Kidney tubule cell (primary cell): ENCODE measurements around the gene SH3RF1.
A peak's percentile ranks its signal among the peaks of the same experiment; 100 is the strongest.

Experiments
- DNase-seq: peaks from one replicate; pipeline ENCODE4 v3.0.0-alpha.2; 2018; ENCODE audit warnings: low spot score

SH3RF1 gene

GRCh38 chr4:169251291-169252235 lies 19.2 kb downstream of the SH3RF1 start:
- DNase-seq: peak; percentile 89

DNA sequence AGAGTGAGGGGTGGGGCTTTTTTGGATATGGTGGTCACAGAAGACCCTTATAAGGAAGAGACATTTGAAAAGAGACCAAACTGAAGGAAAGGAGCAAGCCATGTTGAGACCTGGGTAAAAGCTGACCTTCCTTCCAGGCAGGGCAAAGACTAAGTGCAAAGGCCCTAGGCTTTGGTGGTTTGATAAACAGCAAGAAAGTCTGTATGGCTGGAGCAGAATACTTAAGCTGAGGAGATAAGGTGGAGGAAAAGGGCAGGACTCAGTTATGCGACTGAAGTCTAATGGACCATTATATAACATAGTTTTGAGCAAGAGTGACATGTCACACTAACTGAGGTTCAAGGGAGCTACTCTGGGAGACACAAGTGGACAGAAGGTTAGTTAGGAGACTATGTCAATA lies 20.0 kb downstream of the SH3RF1 start:
- no peak for DNase-seq

DNA sequence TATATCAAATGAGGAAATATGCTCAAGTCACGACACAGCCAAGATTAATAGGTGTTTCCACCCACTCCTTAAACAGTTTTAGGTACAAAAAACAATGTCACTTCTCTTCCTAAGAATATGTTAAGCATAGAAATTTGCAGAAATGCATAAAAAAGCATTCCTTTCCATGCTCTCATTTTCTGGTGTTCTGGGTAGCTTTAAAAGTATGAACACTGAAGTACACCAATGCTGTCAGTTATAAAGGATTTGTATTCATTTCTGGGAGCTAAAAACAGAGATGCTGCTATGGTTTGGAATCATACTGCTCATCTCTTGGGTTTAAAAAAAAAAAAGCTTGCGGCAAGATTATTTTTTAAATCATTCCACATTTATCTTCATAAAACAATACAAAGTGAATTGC lies 20.8 kb downstream of the SH3RF1 start:
- DNase-seq: no peak

DNA sequence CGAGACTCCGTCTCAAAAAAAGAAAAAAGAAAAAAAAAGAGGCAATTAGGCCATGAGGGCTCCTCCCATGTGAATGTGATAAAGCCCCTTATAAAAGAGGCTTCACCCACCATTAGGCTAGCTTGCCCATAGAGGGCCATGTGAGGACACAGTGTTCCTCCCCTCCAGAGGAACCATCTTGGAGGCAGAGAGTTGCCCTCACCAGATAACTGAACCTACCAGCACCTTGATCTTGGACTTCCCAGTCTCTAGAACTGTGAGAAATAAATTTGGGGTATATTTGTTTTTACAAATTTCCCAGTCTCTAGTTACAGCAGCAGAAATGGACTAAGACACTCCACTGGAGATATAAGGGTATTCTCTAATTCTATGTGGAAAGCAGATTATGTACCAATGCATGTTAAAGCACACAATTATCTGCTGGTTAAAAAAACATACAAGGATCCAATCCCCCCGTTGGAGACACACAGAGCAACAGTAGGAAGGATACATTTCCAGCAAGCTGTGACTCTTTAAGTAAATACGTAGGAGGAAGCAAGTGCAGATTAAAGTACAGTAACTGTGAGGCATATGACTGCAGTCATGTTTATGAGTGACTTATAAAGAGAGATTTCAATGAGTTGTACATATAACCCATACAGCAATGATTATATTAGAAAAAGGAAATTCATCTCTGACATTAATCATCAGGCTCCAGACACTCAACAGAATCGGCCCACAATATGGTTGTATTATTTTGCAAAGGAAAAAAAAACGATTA lies 21.4 kb downstream of the SH3RF1 start:
- DNase-seq: peak; percentile 96

GRCh38 chr4:169248645-169249044 lies 22.1 kb downstream of the SH3RF1 start:
- no peak for DNase-seq

DNA sequence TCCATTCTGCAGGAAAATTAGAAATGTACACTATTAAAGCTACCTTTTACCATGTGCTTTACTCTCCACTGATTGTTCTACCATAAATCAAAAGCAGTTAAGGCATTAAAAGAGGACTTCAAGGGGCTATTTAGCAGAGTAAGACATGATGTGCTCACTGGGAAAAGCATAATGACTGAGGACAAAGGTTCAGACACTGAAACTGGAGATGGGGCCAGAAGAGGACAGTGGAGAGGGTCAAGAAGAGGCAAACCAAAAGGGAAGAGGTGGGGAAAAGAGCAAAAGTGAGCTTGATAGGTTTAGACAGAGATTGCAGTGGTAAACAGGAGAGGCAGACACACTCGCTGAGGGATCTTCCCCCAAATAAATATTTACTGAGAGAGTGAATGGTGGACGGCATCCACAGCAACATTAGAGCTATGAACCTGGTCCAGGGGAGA lies 23.8 kb downstream of the SH3RF1 start:
- no peak for DNase-seq

DNA sequence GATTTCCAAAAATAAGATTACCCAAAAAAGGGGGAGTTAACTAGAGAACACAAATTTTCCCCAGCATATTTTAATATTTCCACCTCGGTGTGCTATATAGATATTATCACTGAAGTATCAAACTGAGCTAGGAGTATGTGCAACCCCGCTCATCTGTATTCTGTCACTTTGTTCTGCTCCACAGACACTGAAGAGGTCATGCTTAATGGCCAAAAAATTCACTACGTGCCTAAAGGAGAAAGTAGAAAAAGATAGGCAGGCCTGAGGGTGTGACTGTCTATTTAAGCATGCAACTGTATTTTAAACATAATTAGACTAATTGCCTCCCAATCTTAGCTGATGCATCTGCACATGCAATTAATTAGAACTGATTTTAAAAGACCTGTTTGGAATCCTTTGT lies 24.5 kb downstream of the SH3RF1 start:
- DNase-seq: peak; percentile 40

DNA sequence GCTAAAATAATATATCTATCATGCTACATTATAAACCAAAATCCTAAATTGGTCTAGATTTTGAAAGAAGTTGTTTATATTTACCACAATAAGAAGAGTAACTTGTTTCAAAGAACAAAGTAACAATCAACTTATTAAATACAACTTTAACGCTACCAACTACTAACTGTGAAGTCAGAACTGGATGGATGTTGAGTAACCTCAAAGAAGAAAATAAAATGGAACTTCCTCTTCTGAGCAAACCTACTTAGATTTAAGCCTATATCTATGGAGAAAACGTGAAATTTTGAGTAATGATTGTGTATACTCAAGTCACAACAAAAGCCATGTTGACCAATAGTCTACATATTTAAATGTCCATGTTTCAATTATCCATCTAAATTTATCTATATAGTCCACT lies 25.7 kb downstream of the SH3RF1 start:
- no peak for DNase-seq

- no peak for DNase-seq
These were observed 26.7 kb downstream of the SH3RF1 start for GRCh38 chr4:169243825-169244609.

DNA sequence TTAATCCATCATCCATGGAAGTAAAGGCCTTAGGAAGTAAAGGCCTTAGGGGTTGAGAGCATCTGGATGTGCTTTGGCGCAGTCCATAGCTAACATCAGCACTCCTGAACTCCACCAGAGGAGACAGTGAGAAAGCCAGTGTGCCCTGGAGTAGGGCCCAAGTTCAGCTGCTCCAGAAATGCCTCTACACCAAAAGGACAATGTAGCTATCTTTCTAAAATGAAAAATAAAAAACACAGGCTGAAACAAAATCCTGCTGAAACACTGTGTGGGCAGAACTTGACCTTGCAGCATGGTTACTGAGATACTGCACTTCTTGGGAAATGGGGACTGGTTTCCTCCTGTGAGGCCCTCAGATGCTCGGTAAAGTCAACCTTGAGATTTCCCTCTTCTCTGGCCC lies 29.3 kb downstream of the SH3RF1 start:
- DNase-seq: no peak

DNA sequence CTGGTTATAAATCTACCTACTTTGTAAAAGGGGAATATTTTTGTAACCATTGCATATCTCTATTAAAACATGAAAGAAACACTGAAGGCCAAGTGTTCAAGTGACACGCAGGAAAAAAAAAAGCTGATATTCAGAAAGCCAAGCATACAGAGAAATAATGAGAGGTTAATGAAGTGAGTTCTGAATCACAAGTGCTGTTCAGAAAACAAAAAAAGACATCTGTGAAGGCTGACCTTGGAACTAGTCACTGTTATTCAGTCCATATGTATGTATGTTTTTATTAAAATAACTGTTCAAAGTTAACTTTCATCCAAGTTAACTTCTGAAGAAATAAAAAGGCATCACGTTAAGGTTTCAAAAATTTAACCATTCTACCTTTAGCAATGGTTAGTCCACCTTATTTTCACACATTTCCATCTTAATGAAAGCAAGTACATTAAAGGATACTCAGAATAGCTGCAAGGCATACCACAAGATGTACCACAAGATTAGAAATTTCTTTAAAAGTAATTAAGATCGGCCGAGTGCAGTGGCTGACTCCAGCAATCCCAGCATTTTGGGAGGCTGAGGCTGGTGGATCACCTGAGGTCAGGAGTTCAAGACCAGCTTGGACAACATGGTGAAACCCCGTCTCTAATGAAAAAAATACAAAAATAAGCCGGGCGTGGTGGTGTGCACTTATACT lies 31.4 kb downstream of the SH3RF1 start:
- no peak for DNase-seq

GRCh38 chr4:169238445-169238844 lies 32.3 kb downstream of the SH3RF1 start:
- peak; percentile 42 for DNase-seq

GRCh38 chr4:169236873-169237626 lies 33.7 kb downstream of the SH3RF1 start:
- DNase-seq: no peak

DNA sequence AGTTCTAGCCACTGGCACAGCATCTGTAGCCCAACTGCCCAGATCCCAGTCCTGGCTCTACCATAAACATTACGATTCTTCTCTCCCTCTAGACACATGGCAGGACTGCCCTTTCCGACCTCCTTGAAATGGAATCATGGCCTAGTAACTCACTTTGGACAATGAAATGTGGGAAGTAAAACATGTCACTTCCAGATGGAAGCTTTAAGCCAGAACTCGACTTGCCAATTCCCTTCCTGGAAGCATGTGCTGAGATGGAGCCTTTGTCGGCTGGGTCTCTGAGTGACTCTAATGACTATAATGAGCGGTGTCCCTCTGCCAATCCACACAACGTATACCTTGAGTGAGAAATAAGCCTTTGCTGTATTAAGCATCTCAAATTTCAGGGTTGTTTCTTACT lies 34.7 kb downstream of the SH3RF1 start:
- DNase-seq: no peak

GRCh38 chr4:169234137-169234855 lies 36.5 kb downstream of the SH3RF1 start:
- DNase-seq: peak; percentile 42

DNA sequence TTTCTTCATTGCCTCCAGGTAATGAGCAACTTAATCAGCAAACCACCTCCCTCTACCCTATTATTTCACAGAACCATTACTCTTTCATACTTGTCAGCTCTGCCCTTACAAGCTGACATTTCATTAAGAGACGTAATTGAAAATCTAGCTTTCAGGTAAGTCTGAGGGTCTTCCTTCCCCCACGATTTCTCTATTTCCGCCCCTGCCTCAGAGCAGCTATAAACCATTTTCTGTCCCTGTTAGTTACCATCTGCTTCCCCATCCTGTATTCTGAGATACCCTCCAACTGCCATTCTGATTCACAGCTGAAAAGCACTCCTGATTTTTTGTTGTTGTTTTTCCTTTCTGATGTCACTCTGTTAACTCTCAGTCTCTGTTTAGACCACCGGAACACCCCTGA lies 37.1 kb downstream of the SH3RF1 start:
- no peak for DNase-seq

DNA sequence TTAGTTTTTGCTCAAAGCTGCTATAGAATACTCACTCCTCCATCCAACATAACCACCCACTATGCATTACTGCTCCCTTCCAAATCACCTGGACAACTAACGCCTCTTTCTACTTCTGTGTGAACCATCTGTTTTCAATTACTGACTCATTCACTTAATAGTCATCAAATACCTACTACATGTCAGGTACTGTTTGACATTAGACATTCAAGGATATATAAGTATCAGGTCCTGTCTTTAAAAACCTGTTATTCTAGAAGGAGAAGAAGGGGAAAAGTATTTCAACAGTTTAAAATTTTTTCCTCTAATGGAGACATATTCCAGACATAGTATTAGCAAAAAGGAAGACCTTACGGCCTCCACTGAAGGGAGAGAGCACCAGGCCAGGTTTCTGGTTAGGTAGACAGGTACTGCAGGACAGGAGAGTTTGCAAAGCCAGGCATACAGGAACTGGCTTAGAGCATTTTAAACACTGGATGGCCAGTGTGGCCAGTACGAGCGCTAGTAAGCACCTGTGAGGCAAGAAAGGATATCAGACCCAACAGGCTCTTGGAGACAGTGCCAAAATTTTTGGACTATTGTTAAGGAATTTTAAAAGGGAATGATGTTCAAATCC lies 39.0 kb downstream of the SH3RF1 start:
- peak; percentile 61 for DNase-seq

DNA sequence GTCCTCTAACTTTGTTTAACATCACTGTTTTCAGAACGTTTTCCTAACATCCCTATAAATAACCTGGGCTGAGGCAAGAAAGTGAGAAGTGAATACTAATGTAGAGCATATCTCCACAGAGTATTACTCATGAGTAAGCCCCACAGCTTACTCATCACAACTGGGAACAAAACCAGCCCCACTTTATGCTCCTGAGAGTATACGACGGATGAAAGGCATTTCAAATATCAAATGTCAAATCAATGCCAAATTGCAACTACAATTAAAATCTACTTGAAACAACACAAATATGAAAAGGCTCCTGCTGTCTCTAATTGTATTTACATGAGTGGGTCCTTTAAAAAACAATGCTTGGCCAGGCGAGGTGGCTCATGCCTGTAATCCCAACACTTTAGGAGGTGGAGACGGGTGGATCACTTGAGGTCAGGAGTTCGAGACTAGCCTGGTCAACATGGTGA lies 41.2 kb downstream of the SH3RF1 start:
- peak; percentile 91 for DNase-seq

DNA sequence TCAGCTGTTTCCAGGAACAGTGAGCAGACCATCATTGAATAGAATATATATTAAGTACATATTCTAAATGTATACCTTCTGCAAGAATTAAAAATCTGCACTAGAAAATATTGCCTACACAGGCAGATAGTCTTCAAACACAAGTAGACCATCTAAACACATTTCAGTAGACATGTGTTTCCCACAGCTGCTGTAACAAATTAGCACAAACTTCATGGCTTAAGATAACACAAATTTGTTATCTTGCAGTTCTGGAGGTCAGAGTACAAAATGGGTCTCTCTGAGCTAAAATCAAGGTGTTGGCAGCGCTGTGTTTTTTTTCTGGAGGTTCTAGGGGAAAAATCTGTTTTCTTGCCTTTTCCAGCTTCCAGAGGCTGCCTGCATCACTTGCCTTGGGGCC lies 42.7 kb downstream of the SH3RF1 start:
- DNase-seq: no peak

DNA sequence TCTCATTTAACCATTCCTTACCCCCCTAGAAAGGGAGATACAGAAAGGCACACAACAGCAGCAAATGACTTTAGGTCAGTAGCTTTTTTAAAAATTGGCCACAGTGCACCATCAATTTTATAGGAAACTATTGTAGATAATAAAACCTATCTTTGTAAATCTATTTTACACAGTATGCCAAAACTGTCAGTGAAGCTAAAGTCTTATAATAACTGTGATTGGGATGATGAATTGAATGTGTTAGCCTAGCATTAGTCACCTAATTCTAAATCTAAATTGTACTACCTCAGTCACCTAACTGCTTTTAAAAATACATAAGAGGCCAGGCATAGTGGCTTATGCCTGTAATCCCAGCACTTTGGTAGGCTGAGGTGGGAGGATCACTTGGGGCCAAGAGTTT lies 44.2 kb downstream of the SH3RF1 start:
- DNase-seq: no peak
